Measurements from ENCODE around the gene FAM3B.
"Not testable (repeated sequence)": the region's sequence is repeated elsewhere in the genome, so short reads cannot be mapped to it uniquely, and the experiment has no call there.

FAM3B gene

GRCh38 chr21:41348434-41348833 is 31.8 kb downstream of the FAM3B start:
- no peak overlapping the region for H3K27ac ChIP-seq

GRCh38 chr21:41349126-41349525 is 32.5 kb downstream of the FAM3B start:
- no peak for DNase-seq (ENCODE audit: low read depth, low spot score)
- no peak overlapping the region for H3K27ac ChIP-seq

More at GRCh38 chr21:41348434-41348833, 31.8 kb downstream of the FAM3B start:
- no peak for DNase-seq (ENCODE audit: low read depth, low spot score)

GRCh38 chr21:41349619-41350390 is 33.2 kb downstream of the FAM3B start:
- no peak overlapping the region for H3K27ac ChIP-seq
- DNase-seq (ENCODE audit: low read depth, low spot score) = no peak

GRCh38 chr21:41350436-41351155 is 34.0 kb downstream of the FAM3B start:
- no peak for DNase-seq (ENCODE audit: low read depth, low spot score)
- no peak overlapping the region for H3K27ac ChIP-seq

GRCh38 chr21:41357546-41357945 is 40.9 kb downstream of the FAM3B start:
- no peak for DNase-seq (ENCODE audit: low read depth, low spot score)
- H3K27ac ChIP-seq = no peak overlapping the region

GRCh38 chr21:41358193-41359166 is 41.9 kb downstream of the FAM3B start:
- DNase-seq (ENCODE audit: low read depth, low spot score) = no peak

GRCh38 chr21:41359286-41359685 is 42.7 kb downstream of the FAM3B start:
- DNase-seq (ENCODE audit: low read depth, low spot score) = no peak
- H3K27ac ChIP-seq = no peak overlapping the region

More at GRCh38 chr21:41358193-41359166, 41.9 kb downstream of the FAM3B start:
- no peak overlapping the region for H3K27ac ChIP-seq

GRCh38 chr21:41359754-41360071 is 43.1 kb downstream of the FAM3B start:
- H3K27ac ChIP-seq; DNase-seq (ENCODE audit: low read depth, low spot score): not testable (repeated sequence)

GRCh38 chr21:41360072-41360821 is 43.6 kb downstream of the FAM3B start:
- no peak for DNase-seq (ENCODE audit: low read depth, low spot score)
- H3K27ac ChIP-seq = no peak overlapping the region

GRCh38 chr21:41361053-41361785 is 44.6 kb downstream of the FAM3B start:
- no peak overlapping the region for H3K27ac ChIP-seq

GRCh38 chr21:41361786-41362604 is 45.4 kb downstream of the FAM3B start, which contains the start of gene MX2:
Gene MX2, plus strand, starts transcription at chr21:41362027. Its CDS starts 14,880 bp downstream, at chr21:41376907.
- DNase-seq (ENCODE audit: low read depth, low spot score) = peak; percentile 36
- H3K27ac ChIP-seq = no peak within 1 kb of the TSS

More at GRCh38 chr21:41361053-41361785, 44.6 kb downstream of the FAM3B start:
- DNase-seq (ENCODE audit: low read depth, low spot score) = no peak

GRCh38 chr21:41362605-41363369 is 46.2 kb downstream of the FAM3B start:
- DNase-seq (ENCODE audit: low read depth, low spot score) = no peak
- no peak overlapping the region for H3K27ac ChIP-seq

- H3K27ac ChIP-seq = no peak overlapping the region
- DNase-seq (ENCODE audit: low read depth, low spot score) = no peak
Observed at GRCh38 chr21:41363370-41364270, 47.0 kb downstream of the FAM3B start.

- H3K27ac ChIP-seq = no peak overlapping the region
- DNase-seq (ENCODE audit: low read depth, low spot score) = no peak
Observed at GRCh38 chr21:41364308-41364707, 47.7 kb downstream of the FAM3B start.

- H3K27ac ChIP-seq = no peak overlapping the region
Observed at GRCh38 chr21:41365377-41366107, 48.9 kb downstream of the FAM3B start.

More at GRCh38 chr21:41365377-41366107, 48.9 kb downstream of the FAM3B start:
- no peak for DNase-seq (ENCODE audit: low read depth, low spot score)
